ENCODE data around the gene FRK. TPM values are rescaled to one million over a fixed set of nuclear protein-coding genes. Genes with fewer than 3 reads are reported as not detected.

The FRK gene
- total and polyA plus RNA-seq, 8 donors, result 3.1 to 16.1 (median 4.5) TPM

- Histone ChIP-seq H3K27ac (peak overlapping the region in 1 of 2 donors; percentile 50), H3K27me3 (no peaks in the 10 kb centered on the region), H3K4me3 (no peak overlapping the region), H3K36me3 (no peaks in the 10 kb centered on the region), H3K4me1 (no peaks in the 10 kb centered on the region), H3K9me3 (no peaks in the 10 kb centered on the region)
- ATAC-seq (peak; percentile 46), DNase-seq (no peak)
- TF ChIP-seq, protein P1, sequence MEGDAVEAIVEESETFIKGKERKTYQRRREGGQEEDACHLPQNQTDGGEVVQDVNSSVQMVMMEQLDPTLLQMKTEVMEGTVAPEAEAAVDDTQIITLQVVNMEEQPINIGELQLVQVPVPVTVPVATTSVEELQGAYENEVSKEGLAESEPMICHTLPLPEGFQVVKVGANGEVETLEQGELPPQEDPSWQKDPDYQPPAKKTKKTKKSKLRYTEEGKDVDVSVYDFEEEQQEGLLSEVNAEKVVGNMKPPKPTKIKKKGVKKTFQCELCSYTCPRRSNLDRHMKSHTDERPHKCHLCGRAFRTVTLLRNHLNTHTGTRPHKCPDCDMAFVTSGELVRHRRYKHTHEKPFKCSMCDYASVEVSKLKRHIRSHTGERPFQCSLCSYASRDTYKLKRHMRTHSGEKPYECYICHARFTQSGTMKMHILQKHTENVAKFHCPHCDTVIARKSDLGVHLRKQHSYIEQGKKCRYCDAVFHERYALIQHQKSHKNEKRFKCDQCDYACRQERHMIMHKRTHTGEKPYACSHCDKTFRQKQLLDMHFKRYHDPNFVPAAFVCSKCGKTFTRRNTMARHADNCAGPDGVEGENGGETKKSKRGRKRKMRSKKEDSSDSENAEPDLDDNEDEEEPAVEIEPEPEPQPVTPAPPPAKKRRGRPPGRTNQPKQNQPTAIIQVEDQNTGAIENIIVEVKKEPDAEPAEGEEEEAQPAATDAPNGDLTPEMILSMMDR (IDR thresholded peaks at IDR 0.05), result no peak
- intact Hi-C loops (cut with DNase I), result no loop called here
Measured at GRCh38 chr6:116035616-116036015, 25.1 kb downstream of the FRK start.

- TF ChIP-seq, protein P1 (IDR thresholded peaks at IDR 0.05), result no peak
- intact Hi-C loops (cut with DNase I), result no loop called here
Measured at GRCh38 chr6:116034327-116034726, 26.4 kb downstream of the FRK start.

DNA sequence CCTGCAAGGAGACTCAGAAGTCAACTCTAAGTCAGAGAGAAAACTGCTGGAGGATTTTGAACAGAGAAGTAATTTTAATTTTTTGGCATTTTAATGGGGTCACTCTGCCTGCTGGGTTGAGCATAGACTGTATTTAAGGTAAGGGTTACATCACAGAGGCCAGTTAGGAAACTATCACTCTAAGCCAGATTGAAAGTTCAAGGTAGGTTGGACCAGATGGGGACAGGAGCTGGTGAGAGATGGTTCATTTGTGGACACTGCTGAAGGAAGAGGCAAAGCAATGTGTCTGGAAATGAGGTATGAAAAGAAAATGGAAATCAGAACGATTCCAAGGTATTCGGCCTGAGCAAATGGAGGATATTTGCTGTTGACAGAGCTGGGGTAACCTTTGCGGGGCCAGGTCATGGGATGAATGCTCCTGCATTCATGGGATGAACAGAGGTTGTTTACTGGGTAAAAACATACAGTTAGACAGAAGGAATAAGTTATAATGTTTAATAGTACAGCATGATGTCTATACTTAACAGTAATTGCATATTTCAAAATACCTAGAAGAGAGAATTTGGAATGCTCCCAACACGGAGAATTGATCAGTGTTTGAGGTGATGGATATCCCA lies 26.9 kb downstream of the FRK start:
- TF ChIP-seq, protein P1 (IDR thresholded peaks at IDR 0.05), result no peak
- ATAC-seq (no peak), DNase-seq (no peak)
- Histone ChIP-seq H3K36me3 (no peaks in the 10 kb centered on the region), H3K27ac (peak overlapping the region in 1 of 2 donors; percentile 9), H3K4me1 (no peaks in the 10 kb centered on the region), H3K4me3 (no peak overlapping the region), H3K9me3 (no peaks in the 10 kb centered on the region), H3K27me3 (no peaks in the 10 kb centered on the region)
- intact Hi-C loops (cut with DNase I), result no loop called here

More at GRCh38 chr6:116034327-116034726, 26.4 kb downstream of the FRK start:
- Histone ChIP-seq H3K36me3 (no peaks in the 10 kb centered on the region), H3K27me3 (no peaks in the 10 kb centered on the region), H3K4me1 (no peaks in the 10 kb centered on the region), H3K9me3 (no peaks in the 10 kb centered on the region), H3K4me3 (no peak overlapping the region), H3K27ac (peak overlapping the region; percentile 0 to 9)
- ATAC-seq, result peak; percentile 72
- DNase-seq, result no peak

DNA sequence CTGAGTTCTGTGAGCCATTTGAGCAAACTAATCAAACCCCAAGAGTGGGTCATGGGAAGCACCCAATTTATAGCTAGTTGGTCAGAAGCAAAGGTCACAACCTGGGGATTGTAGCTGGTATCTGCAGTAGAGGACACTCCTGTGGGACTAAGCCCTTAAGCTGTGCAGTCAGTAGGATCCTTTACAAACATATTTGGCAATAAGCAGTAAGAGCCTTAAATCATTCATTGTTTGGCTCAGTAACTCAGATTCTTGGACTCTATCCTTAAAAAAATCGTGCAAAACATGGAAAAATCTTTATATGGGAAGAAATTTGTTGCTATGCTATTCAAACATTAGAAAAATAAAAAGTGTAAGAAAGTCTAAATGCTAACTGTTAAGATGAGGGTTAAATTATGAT lies 29.9 kb downstream of the FRK start:
- ATAC-seq (peak; percentile 22), DNase-seq (peak in 2 of 4 donors; percentile 43 to 48)
- H3K4me1 ChIP-seq, result no peaks in the 10 kb centered on the region
- no peak overlapping the region for H3K27ac ChIP-seq
- no peaks in the 10 kb centered on the region for H3K36me3 ChIP-seq
- no peaks in the 10 kb centered on the region for H3K27me3 ChIP-seq
- TF ChIP-seq, protein P1 (IDR thresholded peaks at IDR 0.05), result no peak
- no peaks in the 10 kb centered on the region for H3K9me3 ChIP-seq
- intact Hi-C loops (cut with DNase I), result no loop called here
- no peak overlapping the region for H3K4me3 ChIP-seq

DNA sequence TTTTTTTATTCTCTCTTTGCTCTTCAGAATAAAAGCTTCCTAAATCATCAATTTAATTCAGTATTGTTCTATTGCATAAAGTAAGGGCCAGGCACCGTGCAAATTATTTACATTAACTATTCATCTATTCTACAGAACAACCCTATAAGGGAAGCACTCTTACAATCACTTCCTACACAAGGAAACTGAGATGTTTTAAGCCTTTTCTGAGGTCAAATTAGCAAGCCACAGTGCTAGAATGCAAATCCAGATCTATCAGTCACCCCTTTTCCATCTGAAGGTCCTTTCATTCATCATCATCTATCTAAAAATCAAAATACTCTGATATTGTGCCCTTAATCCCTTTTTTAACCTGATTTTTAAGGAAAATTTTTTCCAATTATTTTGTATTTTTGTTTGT lies 31.2 kb downstream of the FRK start:
- no peaks in the 10 kb centered on the region for H3K27me3 ChIP-seq
- H3K4me3 ChIP-seq, result no peak overlapping the region
- H3K36me3 ChIP-seq, result no peaks in the 10 kb centered on the region
- DNase-seq (no peak), ATAC-seq (no peak)
- TF ChIP-seq, protein P1 (IDR thresholded peaks at IDR 0.05), result no peak
- H3K9me3 ChIP-seq, result no peaks in the 10 kb centered on the region
- H3K4me1 ChIP-seq, result no peaks in the 10 kb centered on the region
- intact Hi-C loops (cut with DNase I), result no loop called here
- H3K27ac ChIP-seq, result no peak overlapping the region

Measured in left lung (tissue), 10 donors.